ENCODE data around the gene CELF4.

Gene CELF4

GRCh38 chr18:37494406-37494805 is 71.2 kb downstream of the CELF4 start:
- no peak for DNase-seq (ENCODE audit: low read depth)

GRCh38 chr18:37493352-37493935 is 72.2 kb downstream of the CELF4 start:
- DNase-seq (ENCODE audit: low read depth): no peak

GRCh38 chr18:37492952-37493351 is 72.6 kb downstream of the CELF4 start:
- DNase-seq (ENCODE audit: low read depth): no peak

- no peak for DNase-seq (ENCODE audit: low read depth)
Observed at GRCh38 chr18:37491526-37491925, 74.1 kb downstream of the CELF4 start.

- DNase-seq (ENCODE audit: low read depth): no peak
Observed at GRCh38 chr18:37489998-37490397, 75.6 kb downstream of the CELF4 start.

- DNase-seq (ENCODE audit: low read depth): no peak
Observed at GRCh38 chr18:37489011-37489410, 76.6 kb downstream of the CELF4 start.

GRCh38 chr18:37487400-37487867 is 78.2 kb downstream of the CELF4 start:
- no peak for DNase-seq (ENCODE audit: low read depth)

GRCh38 chr18:37486848-37487247 is 78.8 kb downstream of the CELF4 start:
- no peak for DNase-seq (ENCODE audit: low read depth)

- DNase-seq (ENCODE audit: low read depth): no peak
Observed at GRCh38 chr18:37484983-37485834, 80.4 kb downstream of the CELF4 start.

GRCh38 chr18:37483984-37484819 is 81.4 kb downstream of the CELF4 start:
- no peak for DNase-seq (ENCODE audit: low read depth)

GRCh38 chr18:37483221-37483971 is 82.2 kb downstream of the CELF4 start:
- no peak for DNase-seq (ENCODE audit: low read depth)

- no peak for DNase-seq (ENCODE audit: low read depth)
Observed at GRCh38 chr18:37482433-37482832, 83.2 kb downstream of the CELF4 start.

- DNase-seq (ENCODE audit: low read depth): no peak
Observed at GRCh38 chr18:37482002-37482401, 83.6 kb downstream of the CELF4 start.

GRCh38 chr18:37481491-37481890 is 84.1 kb downstream of the CELF4 start:
- DNase-seq (ENCODE audit: low read depth): no peak

GRCh38 chr18:37481072-37481471 is 84.5 kb downstream of the CELF4 start:
- no peak for DNase-seq (ENCODE audit: low read depth)

GRCh38 chr18:37476611-37477295 is 88.8 kb downstream of the CELF4 start:
- DNase-seq (ENCODE audit: low read depth): no peak

GRCh38 chr18:37476182-37476581 is 89.4 kb downstream of the CELF4 start:
- no peak for DNase-seq (ENCODE audit: low read depth)

- no peak for DNase-seq (ENCODE audit: low read depth)
Observed at GRCh38 chr18:37473195-37473840, 92.3 kb downstream of the CELF4 start.

- no peak for DNase-seq (ENCODE audit: low read depth)
Observed at GRCh38 chr18:37471637-37472036, 94.0 kb downstream of the CELF4 start.

- DNase-seq (ENCODE audit: low read depth): no peak
Observed at GRCh38 chr18:37470986-37471385, 94.6 kb downstream of the CELF4 start.
